ENCODE measurements around the gene SPATA33. TPM values are rescaled to one million over a fixed set of nuclear protein-coding genes. Genes with fewer than 3 reads are reported as not detected.

Gene SPATA33
- total RNA-seq: 1 to 10 TPM; 1.8 to 5.0 (median 3.3) TPM
- long read RNA-seq, partial matches to known transcripts: 0 of 1 reads
- long read RNA-seq, other reads (novel, unspliced or antisense): 0 of 1 reads

GRCh38 chr16:89657442-89658220, at the start of gene SPATA33, which contains the start of gene CHMP1A:
Gene SPATA33, plus strand, starts transcription at chr16:89657836. Its CDS starts 76 bp downstream, at chr16:89657912.
Gene CHMP1A, minus strand, starts transcription at chr16:89657708. Its CDS starts 120 bp downstream, at chr16:89657588.
- 0% methylated on average over 10 of the region's 99 CpGs for WGBS (ENCODE audit: insufficient coverage, low coverage, low lambda C conversion rate, missing lambda C conversion rate)
- DNase-seq (peak; percentile 90 to 92 (median 91)), ATAC-seq (peak; percentile 94 to 97 (median 96))
- H3K27me3 ChIP-seq: no peaks in the 10 kb centered on the region
- no peaks in the 10 kb centered on the region for H3K9me3 ChIP-seq
- TF ChIP-seq POLR2A (IDR thresholded peaks at IDR 0.05): peak; percentile 46
- no peak for TF ChIP-seq CTCF (IDR thresholded peaks at IDR 0.05)
- intact Hi-C loops (cut with DNase I): no loop called here
- H3K36me3 ChIP-seq: no peaks in the 10 kb centered on the region
- peak within 1 kb of the TSS; percentile 40 to 76 (median 63) for H3K27ac ChIP-seq
- H3K4me3 ChIP-seq: peak within 1 kb of the TSS; percentile 83 to 100 (median 98)
- peaks cover 0 to 13% (median 0%) of the 10 kb centered on the region in 4 donors for H3K4me1 ChIP-seq

GRCh38 chr16:89607937-89608740, 49.5 kb upstream of the SPATA33 start:
- ATAC-seq: no peak
- H3K27ac ChIP-seq: no peak overlapping the region

GRCh38 chr16:89610108-89610453, 47.6 kb upstream of the SPATA33 start:
- Histone ChIP-seq H3K4me1 (no peaks in the 10 kb centered on the region), H3K27ac (no peak overlapping the region), H3K36me3 (no peaks in the 10 kb centered on the region), H3K27me3 (no peaks in the 10 kb centered on the region), H3K9me3 (no peaks in the 10 kb centered on the region), H3K4me3 (no peak overlapping the region)
- no peak for TF ChIP-seq POLR2A (IDR thresholded peaks at IDR 0.05)
- no peak for TF ChIP-seq CTCF (IDR thresholded peaks at IDR 0.05)
- intact Hi-C loops (cut with DNase I): no loop called here
- DNase-seq (no peak), ATAC-seq (no peak)
- 45% methylated on average over 1 of the region's 1 CpG for WGBS (ENCODE audit: insufficient coverage, low coverage, low lambda C conversion rate, missing lambda C conversion rate)

More at GRCh38 chr16:89607937-89608740, 49.5 kb upstream of the SPATA33 start:
- no peak overlapping the region for H3K4me3 ChIP-seq
- TF ChIP-seq POLR2A (IDR thresholded peaks at IDR 0.05) (no peak), CTCF (IDR thresholded peaks at IDR 0.05) (no peak)
- H3K36me3 ChIP-seq: no peaks in the 10 kb centered on the region
- no peaks in the 10 kb centered on the region for H3K27me3 ChIP-seq
- WGBS (ENCODE audit: insufficient coverage, low coverage, low lambda C conversion rate, missing lambda C conversion rate): 62% methylated on average over 23 of the region's 32 CpGs
- no peaks in the 10 kb centered on the region for H3K9me3 ChIP-seq
- H3K4me1 ChIP-seq: no peaks in the 10 kb centered on the region
- intact Hi-C loops (cut with DNase I): no loop called here
- DNase-seq: no peak

- H3K27me3 ChIP-seq: no peaks in the 10 kb centered on the region
- H3K27ac ChIP-seq: no peak overlapping the region
- ATAC-seq (no peak), DNase-seq (no peak)
- TF ChIP-seq CTCF (IDR thresholded peaks at IDR 0.05): no peak
- no peak for TF ChIP-seq POLR2A (IDR thresholded peaks at IDR 0.05)
- no peaks in the 10 kb centered on the region for H3K9me3 ChIP-seq
- 80% methylated on average over 14 of the region's 20 CpGs for WGBS (ENCODE audit: insufficient coverage, low coverage, low lambda C conversion rate, missing lambda C conversion rate)
- intact Hi-C loops (cut with DNase I): no loop called here
- no peaks in the 10 kb centered on the region for H3K36me3 ChIP-seq
- H3K4me3 ChIP-seq: no peak overlapping the region
- no peaks in the 10 kb centered on the region for H3K4me1 ChIP-seq
These were observed 45.0 kb upstream of the SPATA33 start for GRCh38 chr16:89612415-89613166.

All from right lobe of liver (tissue), 6 donors.